Neural cell (in vitro differentiated cells): Measurements from ENCODE around the gene GALNT10. TPM values are rescaled to one million over a fixed set of nuclear protein-coding genes. Genes with fewer than 3 reads are reported as not detected.

Experiments
- H2AFZ ChIP-seq: fragments of 200-600, 300-800 bp; sonication (generic), shearing (Covaris generic); 2 replicates; pipeline ENCODE4 v1.6.0; 2014; ENCODE audit warnings: low read depth, mild to moderate bottlenecking, antibody characterized with exemption, low read length, moderate library complexity
- H3F3A ChIP-seq: fragments of 200-600 bp; shearing (Covaris generic); 2 replicates; pipeline ENCODE4 v1.6.1; 2016; ENCODE audit warnings: mild to moderate bottlenecking, moderate library complexity, mixed read lengths, antibody characterized with exemption, low read length; ENCODE audit not compliant: insufficient read depth, poor library complexity, severe bottlenecking
- H3K27ac ChIP-seq: fragments of 200-600, 300-800 bp; sonication (generic), shearing (Covaris generic); 2 replicates; pipeline ENCODE4 v1.5.1; 2014; ENCODE audit warnings: mild to moderate bottlenecking, low read length, moderate library complexity
- H3K27me3 ChIP-seq: fragments of 300-800, 200-600 bp; sonication (generic), shearing (Covaris generic); 2 replicates; pipeline ENCODE4 v1.6.0; 2014; ENCODE audit warnings: mild to moderate bottlenecking, low read depth, low read length, moderate library complexity; ENCODE audit not compliant: insufficient read depth
- H3K36me3 ChIP-seq: fragments of 300-800, 200-600 bp; sonication (generic), shearing (Covaris generic); 2 replicates; pipeline ENCODE4 v1.5.1; 2014; ENCODE audit warnings: mild to moderate bottlenecking, antibody characterized with exemption, low read length, moderate library complexity; ENCODE audit not compliant: insufficient read depth
- H3K4me2 ChIP-seq: fragments of 300-800, 200-600 bp; sonication (generic), shearing (Covaris generic); 2 replicates; pipeline ENCODE4 v1.6.0; 2014; ENCODE audit warnings: mild to moderate bottlenecking, low read length
- H3K4me3 ChIP-seq: fragments of 300-800, 200-600 bp; sonication (generic), shearing (Covaris generic); 2 replicates; pipeline ENCODE4 v1.5.1; 2014; ENCODE audit warnings: mild to moderate bottlenecking, low read length, moderate library complexity
- H3K79me2 ChIP-seq: fragments of 200-600 bp; shearing (Covaris generic); replicated peaks from 2 replicates; pipeline ENCODE4 v1.6.0; 2014; ENCODE audit warnings: mild to moderate bottlenecking, low read length, moderate library complexity; ENCODE audit not compliant: insufficient read depth
- H3K9ac ChIP-seq: fragments of 300-800, 200-600 bp; sonication (generic), shearing (Covaris generic); 2 replicates; pipeline ENCODE4 v1.6.1; 2016; ENCODE audit warnings: mild to moderate bottlenecking, low read length, mixed read lengths
- H3K9me2 ChIP-seq: fragments of 200-600 bp; shearing (Covaris generic); 2 replicates; pipeline ENCODE4 v1.6.1; 2016; ENCODE audit warnings: mild to moderate bottlenecking, low read length, mixed read lengths; ENCODE audit not compliant: insufficient read depth
- H3K9me3 ChIP-seq: fragments of 200-600, 300-800 bp; sonication (generic), shearing (Covaris generic); 2 replicates; pipeline ENCODE4 v1.6.1; 2016; ENCODE audit warnings: mild to moderate bottlenecking, mixed run types, low read length, moderate library complexity, mixed read lengths
- H4K20me1 ChIP-seq: fragments of 200-600 bp; shearing (Covaris generic); 2 replicates; pipeline ENCODE4 v1.6.1; 2016; ENCODE audit warnings: mild to moderate bottlenecking, mixed run types; ENCODE audit not compliant: insufficient read depth
- EP300 ChIP-seq: fragments of 450-650 bp; conservative IDR thresholded peaks from 2 replicates; pipeline ENCODE4 v1.6.1; 2014; ENCODE audit warnings: antibody characterized with exemption, mild to moderate bottlenecking, moderate library complexity; ENCODE audit not compliant: poor library complexity, severe bottlenecking
- EZH2 ChIP-seq: fragments of 200-600, 300-800 bp; shearing (Covaris generic), sonication (generic); IDR thresholded peaks from 2 replicates; pipeline ENCODE4 v1.6.1; 2014; ENCODE audit warnings: antibody characterized with exemption, low read length, borderline replicate concordance, mild to moderate bottlenecking; ENCODE audit not compliant: insufficient read depth, poor library complexity, severe bottlenecking
- MXI1 ChIP-seq: fragments of 450-650 bp; conservative IDR thresholded peaks from 2 replicates; pipeline ENCODE4 v1.6.1; 2014; ENCODE audit warnings: antibody characterized with exemption, mild to moderate bottlenecking; ENCODE audit not compliant: poor library complexity, severe bottlenecking
- POLR2AphosphoS5 ChIP-seq: IDR thresholded peaks from 2 replicates; pipeline ENCODE4 v1.6.1; 2012
- RAD21 ChIP-seq: fragments of 450-650 bp; conservative IDR thresholded peaks from 2 replicates; pipeline ENCODE4 v1.6.1; 2014; ENCODE audit warnings: antibody characterized with exemption, mild to moderate bottlenecking, moderate library complexity
- SMC3 ChIP-seq: fragments of 450-650 bp; conservative IDR thresholded peaks from 2 replicates; pipeline ENCODE4 v1.6.1; 2014; ENCODE audit warnings: antibody characterized with exemption, mild to moderate bottlenecking, moderate library complexity; ENCODE audit not compliant: poor library complexity
- TAF1 ChIP-seq: IDR thresholded peaks from 2 replicates; pipeline ENCODE4 v1.6.1; 2012; ENCODE audit warnings: low read depth
- polyA plus RNA-seq: library from polyadenylated mRNA; depleted of rRNA; stranded (reverse); fragments of >200 nt; gene quantifications from 2 replicates; pipeline ENCODE4 v1.2.3, GENCODE V29; 2014
- TF ChIP-seq, protein P1 (sequence below): IDR thresholded peaks from 2 replicates; pipeline ENCODE4 v1.6.1; 2012; ENCODE audit warnings: borderline replicate concordance
- TF ChIP-seq, protein P2 (sequence below): fragments of 450-650 bp; IDR thresholded peaks from 2 replicates; pipeline ENCODE4 v1.5.1; 2014; ENCODE audit warnings: antibody characterized with exemption, mild to moderate bottlenecking, moderate library complexity; ENCODE audit not compliant: poor library complexity, severe bottlenecking

Gene GALNT10
- polyA plus RNA-seq, 1 donor from 2014 or later, result 3.1 TPM

DNA sequence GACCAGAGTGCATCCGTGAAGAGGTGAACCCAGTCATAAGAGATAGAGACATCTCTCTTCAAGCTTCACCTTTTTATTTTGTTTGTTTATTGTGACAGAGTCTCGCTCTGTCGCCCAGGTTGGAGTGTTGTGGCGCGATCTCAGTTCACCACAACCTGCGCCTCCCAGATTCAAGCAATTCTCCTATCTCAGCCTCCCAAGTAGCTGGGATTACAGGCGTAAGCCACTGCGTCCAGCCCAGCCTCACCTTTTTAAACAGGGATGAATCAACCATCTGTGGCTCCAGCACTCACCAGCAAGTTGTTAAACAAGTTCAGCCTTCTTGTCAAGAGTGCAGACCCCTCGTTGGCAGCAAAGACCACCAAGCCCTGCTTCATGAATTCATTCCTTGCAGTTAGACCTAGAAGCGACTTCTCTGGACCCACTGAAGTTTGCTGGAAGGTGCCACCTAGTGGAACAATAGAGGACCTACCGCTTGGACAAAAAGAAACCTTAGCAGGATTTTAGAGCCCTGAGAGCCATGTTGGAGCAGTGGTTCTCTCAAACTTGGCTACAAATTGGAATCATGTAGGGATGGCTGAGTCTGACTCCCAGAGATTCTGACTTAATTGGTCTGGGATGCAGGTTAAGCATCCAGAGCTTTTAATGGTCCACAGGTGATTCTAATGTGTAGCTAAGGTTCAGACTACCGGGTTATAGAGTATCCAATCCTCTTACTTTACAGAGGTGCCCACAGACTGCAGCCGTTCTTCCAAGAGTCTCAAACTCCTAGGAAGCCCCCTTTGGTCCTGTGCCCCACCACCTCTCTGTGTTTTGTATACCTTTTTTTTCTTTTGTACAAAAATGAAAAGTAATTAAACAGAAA is 10.5 kb upstream of the GALNT10 start:
- no peak overlapping the region for H3K4me3 ChIP-seq
- H2AFZ ChIP-seq, result no peak overlapping the region
- no peak overlapping the region for H3K4me2 ChIP-seq
- H3K27me3 ChIP-seq, result no peaks in the 10 kb centered on the region
- H3K9me2 ChIP-seq, result no peaks in the 10 kb centered on the region
- H3K9me3 ChIP-seq, result no peaks in the 10 kb centered on the region
- no peak overlapping the region for H3K9ac ChIP-seq
- no peaks in the 10 kb centered on the region for H4K20me1 ChIP-seq
- H3K36me3 ChIP-seq, result no peaks in the 10 kb centered on the region
- no peaks in the 10 kb centered on the region for H3F3A ChIP-seq
- H3K79me2 ChIP-seq, result no peaks in the 10 kb centered on the region
- no peak overlapping the region for H3K27ac ChIP-seq
- TF ChIP-seq RAD21 (peak; percentile 89), TAF1 (no peak), EP300 (no peak), POLR2AphosphoS5 (no peak), EZH2 (no peak), MXI1 (no peak), SMC3 (peak; percentile 95)
- TF ChIP-seq, protein P1, sequence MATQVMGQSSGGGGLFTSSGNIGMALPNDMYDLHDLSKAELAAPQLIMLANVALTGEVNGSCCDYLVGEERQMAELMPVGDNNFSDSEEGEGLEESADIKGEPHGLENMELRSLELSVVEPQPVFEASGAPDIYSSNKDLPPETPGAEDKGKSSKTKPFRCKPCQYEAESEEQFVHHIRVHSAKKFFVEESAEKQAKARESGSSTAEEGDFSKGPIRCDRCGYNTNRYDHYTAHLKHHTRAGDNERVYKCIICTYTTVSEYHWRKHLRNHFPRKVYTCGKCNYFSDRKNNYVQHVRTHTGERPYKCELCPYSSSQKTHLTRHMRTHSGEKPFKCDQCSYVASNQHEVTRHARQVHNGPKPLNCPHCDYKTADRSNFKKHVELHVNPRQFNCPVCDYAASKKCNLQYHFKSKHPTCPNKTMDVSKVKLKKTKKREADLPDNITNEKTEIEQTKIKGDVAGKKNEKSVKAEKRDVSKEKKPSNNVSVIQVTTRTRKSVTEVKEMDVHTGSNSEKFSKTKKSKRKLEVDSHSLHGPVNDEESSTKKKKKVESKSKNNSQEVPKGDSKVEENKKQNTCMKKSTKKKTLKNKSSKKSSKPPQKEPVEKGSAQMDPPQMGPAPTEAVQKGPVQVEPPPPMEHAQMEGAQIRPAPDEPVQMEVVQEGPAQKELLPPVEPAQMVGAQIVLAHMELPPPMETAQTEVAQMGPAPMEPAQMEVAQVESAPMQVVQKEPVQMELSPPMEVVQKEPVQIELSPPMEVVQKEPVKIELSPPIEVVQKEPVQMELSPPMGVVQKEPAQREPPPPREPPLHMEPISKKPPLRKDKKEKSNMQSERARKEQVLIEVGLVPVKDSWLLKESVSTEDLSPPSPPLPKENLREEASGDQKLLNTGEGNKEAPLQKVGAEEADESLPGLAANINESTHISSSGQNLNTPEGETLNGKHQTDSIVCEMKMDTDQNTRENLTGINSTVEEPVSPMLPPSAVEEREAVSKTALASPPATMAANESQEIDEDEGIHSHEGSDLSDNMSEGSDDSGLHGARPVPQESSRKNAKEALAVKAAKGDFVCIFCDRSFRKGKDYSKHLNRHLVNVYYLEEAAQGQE, result no peak
- TF ChIP-seq, protein P2, sequence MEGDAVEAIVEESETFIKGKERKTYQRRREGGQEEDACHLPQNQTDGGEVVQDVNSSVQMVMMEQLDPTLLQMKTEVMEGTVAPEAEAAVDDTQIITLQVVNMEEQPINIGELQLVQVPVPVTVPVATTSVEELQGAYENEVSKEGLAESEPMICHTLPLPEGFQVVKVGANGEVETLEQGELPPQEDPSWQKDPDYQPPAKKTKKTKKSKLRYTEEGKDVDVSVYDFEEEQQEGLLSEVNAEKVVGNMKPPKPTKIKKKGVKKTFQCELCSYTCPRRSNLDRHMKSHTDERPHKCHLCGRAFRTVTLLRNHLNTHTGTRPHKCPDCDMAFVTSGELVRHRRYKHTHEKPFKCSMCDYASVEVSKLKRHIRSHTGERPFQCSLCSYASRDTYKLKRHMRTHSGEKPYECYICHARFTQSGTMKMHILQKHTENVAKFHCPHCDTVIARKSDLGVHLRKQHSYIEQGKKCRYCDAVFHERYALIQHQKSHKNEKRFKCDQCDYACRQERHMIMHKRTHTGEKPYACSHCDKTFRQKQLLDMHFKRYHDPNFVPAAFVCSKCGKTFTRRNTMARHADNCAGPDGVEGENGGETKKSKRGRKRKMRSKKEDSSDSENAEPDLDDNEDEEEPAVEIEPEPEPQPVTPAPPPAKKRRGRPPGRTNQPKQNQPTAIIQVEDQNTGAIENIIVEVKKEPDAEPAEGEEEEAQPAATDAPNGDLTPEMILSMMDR, result peak; percentile 88

DNA sequence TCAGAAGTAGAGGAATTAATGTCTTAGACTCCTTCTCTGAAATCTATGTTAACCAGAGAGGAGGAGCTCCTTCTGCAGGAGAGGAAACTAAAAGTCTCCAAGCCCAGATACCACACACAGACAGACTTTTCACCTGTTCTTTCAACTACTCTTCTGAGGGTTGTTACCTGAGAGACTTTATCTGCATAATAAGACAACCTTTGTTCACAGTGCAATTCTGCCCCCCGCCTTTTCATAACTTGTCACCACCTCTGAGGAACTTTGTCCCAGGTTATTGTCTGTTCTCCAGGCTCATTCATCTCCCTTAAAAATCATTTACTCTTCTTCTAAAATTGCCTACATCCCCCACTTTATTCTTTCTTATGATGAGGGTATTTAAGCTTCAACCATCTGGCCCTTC is 9.4 kb upstream of the GALNT10 start:
- Histone ChIP-seq H3K4me2 (no peak overlapping the region), H3F3A (no peaks in the 10 kb centered on the region), H3K9me3 (no peaks in the 10 kb centered on the region), H3K79me2 (no peaks in the 10 kb centered on the region), H3K27me3 (no peaks in the 10 kb centered on the region), H4K20me1 (no peaks in the 10 kb centered on the region), H3K9me2 (no peaks in the 10 kb centered on the region), H3K27ac (no peak overlapping the region), H3K9ac (no peak overlapping the region), H3K36me3 (no peaks in the 10 kb centered on the region), H2AFZ (no peak overlapping the region), H3K4me3 (no peak overlapping the region)
- no peak for TF ChIP-seq EZH2
- TF ChIP-seq MXI1, result no peak
- TF ChIP-seq SMC3, result no peak
- no peak for TF ChIP-seq TAF1
- TF ChIP-seq, protein P1, result no peak
- no peak for TF ChIP-seq POLR2AphosphoS5
- no peak for TF ChIP-seq EP300
- no peak for TF ChIP-seq RAD21
- TF ChIP-seq, protein P2, result no peak
